ENCODE measurements around the gene CDC42BPA.

Gene CDC42BPA

GRCh38 chr1:226976276-226976977 is 341.9 kb downstream of the CDC42BPA start:
- DNase-seq: no peak

GRCh38 chr1:226975259-226976250 is 342.7 kb downstream of the CDC42BPA start:
- no peak for DNase-seq

DNA sequence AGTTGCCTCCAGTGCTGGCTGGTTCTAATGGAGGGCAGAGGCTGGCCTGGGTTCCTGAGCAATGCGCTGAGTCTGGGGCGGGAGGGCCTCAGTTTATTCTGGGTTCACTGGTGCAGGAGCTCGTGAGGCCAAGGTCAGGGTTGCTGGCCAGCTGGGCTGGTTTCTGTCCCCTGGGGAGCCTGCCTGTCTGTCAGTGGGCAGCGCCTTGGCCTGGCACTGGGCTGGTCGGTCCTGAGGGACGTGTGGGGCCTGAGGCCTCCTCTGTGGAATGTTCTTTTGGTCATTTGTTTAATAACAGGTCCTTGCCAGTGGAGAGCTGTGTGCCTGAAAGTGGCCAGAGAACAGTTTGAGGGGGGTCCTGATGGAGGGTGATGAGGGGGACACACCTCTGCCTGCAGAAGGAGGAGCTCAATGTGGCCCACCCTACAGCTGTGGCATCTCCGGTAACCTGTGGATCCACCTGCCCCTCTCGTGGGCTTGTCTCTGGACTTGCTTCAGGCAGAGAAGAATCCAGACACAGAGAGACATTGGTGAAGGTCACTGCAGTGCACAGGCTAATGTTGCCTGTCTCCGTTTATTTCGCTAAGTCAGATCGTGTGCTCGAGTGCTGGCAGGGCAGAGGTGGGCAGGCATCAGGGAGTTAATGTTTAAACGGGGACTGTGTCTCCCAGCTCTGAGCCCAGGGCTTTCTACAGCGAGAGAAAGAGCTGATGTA is 343.6 kb downstream of the CDC42BPA start:
- DNase-seq: no peak

DNA sequence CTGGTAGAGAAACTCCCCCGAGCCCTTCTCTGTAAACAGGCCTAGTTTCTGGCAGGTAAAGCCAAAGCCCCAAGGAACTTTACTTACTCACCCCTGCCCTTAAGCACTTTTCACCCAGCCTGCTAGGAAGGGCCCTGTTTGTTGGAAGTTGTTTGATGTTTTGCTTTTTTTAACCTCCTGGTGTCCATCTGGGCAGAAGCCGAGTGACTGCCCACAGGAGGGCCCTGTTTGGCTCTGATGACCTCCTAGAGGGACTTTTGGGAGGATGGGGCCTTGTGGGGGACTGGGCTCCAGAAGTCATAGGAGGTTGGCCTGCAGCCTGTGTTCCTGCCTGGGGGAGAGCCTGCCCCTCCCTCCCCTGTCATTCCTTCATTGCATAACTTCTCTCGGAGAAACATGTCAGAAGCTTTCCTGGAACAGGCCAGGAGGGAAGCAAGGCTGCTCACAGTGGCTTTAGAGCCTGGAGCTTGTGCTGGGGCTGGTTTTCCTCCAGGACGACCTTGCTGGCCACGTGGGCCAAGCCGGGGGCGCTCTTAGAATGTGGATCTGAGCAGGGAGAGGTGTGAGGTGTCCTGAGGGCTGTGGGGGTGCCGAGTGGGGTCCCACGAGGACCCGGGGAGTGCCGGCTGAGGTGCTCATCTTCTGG is 344.3 kb downstream of the CDC42BPA start:
- DNase-seq: no peak

DNA sequence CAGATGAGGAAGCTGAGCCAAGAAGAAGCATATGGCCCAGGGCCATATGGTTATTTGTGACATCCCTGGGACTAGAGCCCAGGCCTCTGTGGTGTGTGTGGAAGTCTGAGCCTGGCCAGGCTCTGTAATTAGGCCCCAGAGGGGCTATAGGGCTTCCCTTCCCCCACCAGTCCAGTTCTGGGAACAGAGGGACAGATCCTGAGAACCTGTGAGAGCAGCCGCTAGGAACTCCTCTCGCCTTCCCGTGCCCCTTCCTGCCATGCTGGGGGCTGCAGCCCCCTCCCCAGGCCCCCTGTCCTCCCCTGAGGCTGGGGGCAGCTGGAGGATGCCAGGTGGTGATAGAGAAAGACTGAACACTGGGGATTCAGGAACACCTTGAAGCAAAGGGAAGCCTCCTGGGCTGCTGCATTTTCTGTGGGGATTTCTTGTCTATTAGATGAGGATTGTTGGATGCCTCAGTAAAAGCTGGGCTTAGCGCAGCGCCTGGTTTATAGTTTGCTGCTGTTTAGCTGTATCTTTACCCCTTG is 344.9 kb downstream of the CDC42BPA start:
- no peak for DNase-seq

DNA sequence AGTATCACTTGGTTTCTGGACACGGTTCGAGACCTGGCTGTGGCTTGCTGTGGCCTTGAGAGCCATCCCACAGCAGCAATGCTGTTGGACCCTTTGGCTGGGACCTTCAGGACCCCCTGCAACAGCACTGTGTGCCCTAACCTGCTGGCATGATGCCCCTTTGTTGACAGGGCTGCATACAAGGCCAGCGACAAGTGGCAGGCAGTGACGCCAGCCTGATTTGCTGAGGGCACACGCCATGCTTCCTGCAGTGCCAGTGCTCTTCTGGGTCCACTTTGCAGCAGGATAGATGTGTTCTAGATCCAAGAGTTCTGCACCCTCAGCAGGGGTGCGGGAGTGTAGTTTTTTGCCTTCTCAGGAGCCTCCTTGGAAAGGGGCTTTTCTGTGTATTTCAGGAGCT is 345.4 kb downstream of the CDC42BPA start:
- no peak for DNase-seq

- no peak for DNase-seq
Measured at GRCh38 chr1:226971765-226972164, 346.5 kb downstream of the CDC42BPA start.

- no peak for DNase-seq
Measured at GRCh38 chr1:226967665-226968064, 350.6 kb downstream of the CDC42BPA start.

DNA sequence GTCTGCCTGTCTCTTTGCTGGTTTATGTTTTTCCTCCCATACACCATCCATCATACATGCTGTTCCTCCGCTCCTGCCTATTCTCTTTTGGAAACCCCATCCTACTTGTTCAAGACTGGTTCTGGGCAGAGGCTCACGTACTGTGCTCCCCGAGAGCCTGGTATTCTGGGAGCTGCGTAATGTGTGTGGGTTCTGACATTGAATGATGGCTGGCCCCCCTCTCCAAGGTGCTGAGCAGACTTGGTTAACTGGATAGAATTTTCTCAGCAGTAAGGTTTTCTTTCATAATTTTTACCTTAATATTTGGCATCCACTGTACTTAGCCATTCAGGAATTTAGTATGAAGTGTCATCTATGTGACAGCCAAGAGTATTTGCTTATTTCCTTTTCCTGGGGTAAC is 351.6 kb downstream of the CDC42BPA start:
- DNase-seq: no peak

DNA sequence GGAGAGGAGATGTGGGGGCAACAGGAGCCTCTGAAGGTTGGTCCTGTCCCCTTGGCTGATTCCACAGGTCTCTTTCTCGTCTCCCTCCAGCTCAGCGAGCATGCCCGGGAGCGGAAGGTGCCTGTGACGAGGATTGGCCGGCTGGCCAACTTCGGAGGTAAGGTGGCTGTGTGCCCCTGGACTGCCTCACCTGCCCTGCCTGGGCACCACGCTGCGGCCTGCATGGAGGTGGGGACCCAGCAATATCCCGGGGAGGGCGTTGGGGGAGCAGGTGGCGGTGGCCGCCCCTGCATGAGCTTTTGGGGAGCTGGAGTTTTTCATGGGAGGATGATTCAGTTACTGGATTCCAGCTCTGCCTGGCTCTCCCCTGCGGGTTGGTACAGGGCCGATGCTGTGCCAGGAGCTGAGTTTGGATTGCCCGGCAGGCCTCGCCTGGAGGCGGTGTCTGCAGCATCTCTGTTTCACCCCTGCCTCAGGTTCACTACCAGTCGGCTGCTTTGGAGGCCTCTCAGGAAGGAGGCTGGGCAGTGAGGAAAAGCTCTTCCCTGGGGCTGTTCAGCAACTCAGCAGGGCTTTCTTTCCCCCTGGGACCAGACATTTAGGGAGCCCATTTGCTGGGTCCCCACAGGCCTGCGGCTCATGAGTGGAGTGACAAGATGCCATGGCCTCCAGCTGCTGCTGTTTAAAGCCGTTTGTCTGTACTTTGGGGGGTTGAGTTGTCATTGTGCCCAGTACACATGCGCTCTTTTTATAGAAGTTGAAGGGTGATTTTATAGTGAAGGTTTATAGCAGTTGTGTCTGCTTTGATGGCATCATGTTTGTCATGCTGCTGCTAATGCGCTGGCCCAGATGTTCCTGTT is 352.5 kb downstream of the CDC42BPA start:
- DNase-seq: no peak

- no peak for DNase-seq
Measured at GRCh38 chr1:226964611-226965486, 353.4 kb downstream of the CDC42BPA start.

DNA sequence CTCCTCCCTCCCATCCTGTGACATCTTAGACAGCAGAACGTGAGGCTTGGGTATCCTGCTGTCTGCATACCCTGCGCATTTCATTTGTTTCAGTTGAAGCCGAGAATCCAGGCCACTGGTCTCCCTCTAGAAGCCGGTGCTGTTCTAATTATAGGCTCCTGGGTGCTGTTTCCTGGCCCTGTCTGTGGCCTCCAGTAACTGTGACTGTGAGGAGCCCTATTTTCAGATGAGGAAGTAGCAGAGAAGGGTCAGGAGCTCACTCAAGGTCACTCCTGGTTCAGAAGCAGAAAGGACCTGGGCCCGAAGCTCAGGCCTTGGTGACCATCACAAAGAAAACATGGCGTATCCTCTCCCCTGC is 354.2 kb downstream of the CDC42BPA start:
- no peak for DNase-seq

DNA sequence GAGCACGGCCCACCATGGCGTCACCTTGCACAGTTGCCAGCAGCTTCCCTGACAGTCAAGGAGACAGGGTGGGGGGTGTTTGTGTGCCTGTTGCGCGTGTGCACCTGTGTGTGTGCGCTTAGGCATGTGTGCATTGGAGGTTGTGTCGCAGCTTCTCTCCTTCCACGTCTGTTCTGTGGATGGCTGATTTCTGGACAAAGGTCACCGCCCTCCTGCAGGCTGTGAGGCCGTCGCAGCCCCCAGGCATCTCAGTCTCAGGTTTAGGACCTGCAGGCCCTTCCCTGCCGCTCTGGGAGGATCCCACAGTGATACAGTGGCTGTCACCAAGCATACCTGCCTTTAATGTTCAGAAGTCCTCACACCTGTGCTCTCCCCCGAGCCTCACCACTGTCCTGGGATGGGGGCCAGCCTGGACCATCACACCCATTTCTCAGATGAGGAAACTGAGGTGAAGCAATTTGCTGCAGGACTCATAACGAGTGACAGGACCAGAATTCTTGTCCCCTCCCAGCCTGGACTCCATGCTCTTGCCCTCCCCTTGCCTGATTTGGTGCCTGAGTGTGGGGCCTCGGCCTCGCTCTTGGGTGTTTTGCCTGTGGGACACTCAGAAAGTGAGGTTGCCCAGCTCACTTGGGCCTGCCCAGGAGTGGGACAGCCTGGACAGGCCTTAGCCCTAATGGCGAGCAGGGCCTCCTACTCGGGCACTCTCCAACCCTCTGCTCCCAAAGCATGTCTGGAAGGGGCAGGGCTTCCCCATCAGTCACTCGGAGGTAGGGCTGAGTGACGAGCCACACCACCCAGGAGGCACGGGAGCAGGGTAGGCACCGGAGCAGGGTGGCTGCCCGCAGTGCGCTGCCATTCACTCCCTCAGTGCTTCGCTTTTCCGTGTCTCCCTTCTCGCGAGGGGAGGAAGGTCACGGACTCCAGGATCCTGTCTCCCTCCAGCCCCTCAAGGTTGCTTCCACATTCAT is 355.6 kb downstream of the CDC42BPA start:
- no peak for DNase-seq

GRCh38 chr1:226960944-226961765 is 357.1 kb downstream of the CDC42BPA start:
- DNase-seq: no peak

- no peak for DNase-seq
Measured at GRCh38 chr1:226960256-226960655, 358.0 kb downstream of the CDC42BPA start.

- DNase-seq: no peak
Measured at GRCh38 chr1:226958300-226958699, 360.0 kb downstream of the CDC42BPA start.

DNA sequence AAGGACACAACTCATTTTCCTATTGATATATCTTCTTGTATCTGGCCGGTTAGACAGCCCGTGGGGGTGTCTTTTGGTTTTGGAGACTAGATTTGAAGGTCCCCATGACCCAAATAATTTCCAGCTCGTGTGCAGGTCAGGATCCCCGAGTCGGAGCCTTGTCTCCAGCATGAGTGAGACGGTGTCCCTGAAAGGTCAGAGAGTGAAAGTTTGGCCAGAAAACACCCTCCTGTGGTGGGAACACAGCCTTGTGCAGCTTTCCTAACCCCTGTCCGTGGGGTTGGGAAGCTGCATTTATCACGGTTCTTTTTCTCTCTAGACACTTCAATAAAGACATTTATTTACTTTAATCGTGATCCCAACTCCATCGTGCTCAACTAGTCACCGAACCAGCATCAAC is 360.6 kb downstream of the CDC42BPA start:
- DNase-seq: no peak

DNA sequence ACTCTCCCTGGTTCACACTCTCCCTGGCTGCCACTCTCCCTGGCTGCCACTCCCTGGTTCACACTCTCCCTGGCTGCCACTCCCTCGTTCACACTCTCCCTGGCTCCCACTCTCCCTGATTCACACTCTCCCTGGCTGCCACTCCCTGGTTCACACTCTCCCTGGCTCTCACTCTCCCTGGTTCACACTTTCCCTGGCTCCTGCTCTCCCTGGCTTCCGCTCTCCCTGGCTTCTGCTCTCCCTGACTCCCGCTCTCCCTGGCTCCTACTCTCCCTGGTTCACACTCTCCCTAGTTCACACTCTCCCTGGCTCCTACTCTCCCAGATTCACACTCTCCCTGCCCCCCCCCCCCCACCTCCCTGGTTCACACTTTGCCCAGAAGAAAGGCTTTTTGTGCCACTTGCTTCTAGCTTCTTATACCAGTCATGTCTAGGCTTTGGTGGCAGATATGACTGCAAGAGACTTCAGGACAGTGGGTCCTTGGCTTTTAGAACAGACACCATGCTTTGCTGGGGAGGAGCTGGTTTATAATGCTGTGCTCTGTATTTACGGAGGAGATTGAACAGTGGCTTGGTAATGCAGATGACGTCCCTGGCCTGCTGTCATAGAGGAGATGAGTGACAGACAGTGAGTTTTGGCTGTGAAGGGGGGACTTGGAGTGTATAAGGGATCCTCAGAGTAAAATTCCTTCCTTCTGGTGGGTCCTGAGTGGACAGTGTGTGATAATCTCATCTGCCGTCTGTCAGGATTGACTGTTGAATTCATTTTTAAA is 361.2 kb downstream of the CDC42BPA start:
- no peak for DNase-seq

Data from NCI-H187 (cell line).